Esophagus (tissue), 2 donors: Measurements from ENCODE around the gene NELFE. TPM values are rescaled to one million over a fixed set of nuclear protein-coding genes. Genes with fewer than 3 reads are reported as not detected.
"Not testable (repeated sequence)": the region's sequence is repeated elsewhere in the genome, so short reads cannot be mapped to it uniquely, and the experiment has no call there.

Source experiments
- H3K27ac ChIP-seq, 2 donors: one replicate each; pipeline ENCODE4 v1.5.1; 2013; ENCODE audit warnings: low read depth in 2 of 2, mild to moderate bottlenecking in 2 of 2, inconsistent platforms in 1 of 2, low read length in 1 of 2, moderate library complexity in 1 of 2
- H3K27me3 ChIP-seq, 2 donors: one replicate each; pipeline ENCODE4 v1.6.1; 2013; ENCODE audit warnings: low read length in 2 of 2, control low read depth in 1 of 2, mild to moderate bottlenecking in 1 of 2; ENCODE audit not compliant: insufficient read depth in 2 of 2, control insufficient read depth in 1 of 2
- H3K36me3 ChIP-seq, 2 donors: one replicate each; pipeline ENCODE4 v1.6.1; 2013; ENCODE audit warnings: low read length in 1 of 2; ENCODE audit not compliant: control insufficient read depth in 2 of 2, insufficient read depth in 2 of 2
- H3K4me1 ChIP-seq, 2 donors: one replicate each; pipeline ENCODE4 v1.6.1; 2013; ENCODE audit warnings: low read length in 1 of 2; ENCODE audit not compliant: control insufficient read depth in 2 of 2, insufficient read depth in 2 of 2
- H3K4me3 ChIP-seq, 2 donors: one replicate each; pipeline ENCODE4 v1.5.1; 2013; ENCODE audit warnings: low read length in 2 of 2, mild to moderate bottlenecking in 2 of 2, low read depth in 1 of 2, moderate library complexity in 1 of 2
- H3K9me3 ChIP-seq, 2 donors: one replicate each; pipeline ENCODE4 v1.6.1; 2013; ENCODE audit warnings: mild to moderate bottlenecking in 2 of 2, low read depth in 1 of 2, low read length in 1 of 2, moderate library complexity in 1 of 2; ENCODE audit not compliant: control insufficient read depth in 2 of 2, insufficient read depth in 1 of 2
- WGBS, 2 donors: extraction: QIAGEN DNeasy Blood & Tissue Kit; methylation state at CpG; one replicate each; pipeline ENCODE4 v1.1.7; 2013; 5-methylcytosine and 5-hydroxymethylcytosine counted together
- polyA plus RNA-seq, 2 donors: library from polyadenylated mRNA; stranded (reverse); fragments of 200-250 nt; gene quantifications; one replicate each; pipeline ENCODE4 v1.2.3, GENCODE V29; 2013
- donor health status: healthy with polysubstance abuse.
- donor health status: Bipolar disorder and iron deficiency.

The NELFE gene
- polyA plus RNA-seq, 2 donors: 30.2 to 49.3 TPM

DNA sequence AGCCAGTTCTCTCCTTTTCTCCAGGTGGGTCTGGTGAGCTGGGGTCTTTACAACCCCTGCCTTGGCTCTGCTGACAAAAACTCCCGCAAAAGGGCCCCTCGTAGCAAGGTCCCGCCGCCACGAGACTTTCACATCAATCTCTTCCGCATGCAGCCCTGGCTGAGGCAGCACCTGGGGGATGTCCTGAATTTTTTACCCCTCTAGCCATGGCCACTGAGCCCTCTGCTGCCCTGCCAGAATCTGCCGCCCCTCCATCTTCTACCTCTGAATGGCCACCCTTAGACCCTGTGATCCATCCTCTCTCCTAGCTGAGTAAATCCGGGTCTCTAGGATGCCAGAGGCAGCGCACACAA is 13.6 kb downstream of the NELFE start:
- Histone ChIP-seq H3K9me3 (no peaks in the 10 kb centered on the region), H3K27me3 (no peaks in the 10 kb centered on the region), H3K36me3 (no peaks in the 10 kb centered on the region), H3K4me3 (peak overlapping the region in 1 of 2 donors; percentile 10), H3K27ac (peak overlapping the region; percentile 84 to 94), H3K4me1 (peaks cover 0 to 20% of the 10 kb centered on the region in 2 donors)
- 38 to 40% methylated on average over 9 of the region's 9 CpGs for WGBS, 2 donors

GRCh38 chr6:31943742-31944141 is 15.0 kb downstream of the NELFE start:
- H3K4me1 ChIP-seq: peaks cover 0 to 20% of the 10 kb centered on the region in 2 donors
- H3K4me3 ChIP-seq: no peak overlapping the region
- H3K36me3 ChIP-seq: no peaks in the 10 kb centered on the region
- no peaks in the 10 kb centered on the region for H3K27me3 ChIP-seq
- no peaks in the 10 kb centered on the region for H3K9me3 ChIP-seq
- 84 to 88% methylated on average over 3 of the region's 3 CpGs for WGBS, 2 donors
- no peak overlapping the region for H3K27ac ChIP-seq

DNA sequence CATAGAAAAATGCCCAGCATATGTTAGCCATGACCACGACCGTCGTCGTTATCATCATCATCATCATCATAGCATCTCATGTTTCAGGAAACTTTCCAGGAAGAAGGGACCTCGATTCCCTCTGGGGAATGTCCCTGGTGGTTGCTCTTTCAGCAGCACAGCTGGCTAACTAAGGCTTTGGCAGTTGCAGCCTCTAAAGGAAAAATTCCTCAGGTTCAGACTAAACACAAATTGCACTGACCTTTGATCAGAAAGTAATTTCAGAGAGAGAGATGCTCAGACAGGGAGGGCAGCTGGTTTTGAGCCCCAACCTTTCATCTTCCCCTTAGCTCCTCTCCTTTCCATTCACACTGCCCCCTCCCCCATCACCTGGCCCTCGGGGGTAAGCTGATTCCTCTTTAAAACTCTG is 18.5 kb downstream of the NELFE start:
- Histone ChIP-seq H3K27me3 (no peaks in the 10 kb centered on the region), H3K4me1 (peaks cover 0 to 7% of the 10 kb centered on the region in 2 donors), H3K4me3 (no peak overlapping the region), H3K27ac (no peak overlapping the region), H3K9me3 (no peaks in the 10 kb centered on the region), H3K36me3 (no peaks in the 10 kb centered on the region)
- 14 to 17% methylated on average over 6 of the region's 6 CpGs for WGBS, 2 donors

DNA sequence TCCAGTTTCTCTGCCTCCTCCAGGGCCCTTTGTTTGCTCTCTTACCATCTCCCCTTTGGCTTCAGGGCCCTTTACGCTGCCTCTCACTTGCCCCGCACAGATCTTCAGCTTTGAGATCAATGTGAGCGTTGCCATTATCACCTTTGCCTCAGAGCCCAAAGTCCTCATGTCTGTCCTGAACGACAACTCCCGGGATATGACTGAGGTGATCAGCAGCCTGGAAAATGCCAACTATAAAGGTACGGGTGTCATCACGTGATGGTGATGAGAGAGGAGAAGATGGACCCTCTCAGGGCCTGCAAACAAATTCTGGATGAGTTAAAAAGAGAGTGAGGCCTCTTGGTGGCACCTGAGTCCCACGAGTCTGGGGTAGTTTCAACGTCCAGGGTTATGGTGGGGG is 22.9 kb downstream of the NELFE start:
- H3K9me3 ChIP-seq: no peaks in the 10 kb centered on the region
- no peaks in the 10 kb centered on the region for H3K36me3 ChIP-seq
- H3K4me1 ChIP-seq: peaks cover 0 to 1% of the 10 kb centered on the region in 2 donors
- H3K4me3 ChIP-seq: no peak overlapping the region
- 81 to 85% methylated on average over 9 of the region's 9 CpGs for WGBS, 2 donors
- H3K27me3 ChIP-seq: no peaks in the 10 kb centered on the region
- H3K27ac ChIP-seq: no peak overlapping the region

DNA sequence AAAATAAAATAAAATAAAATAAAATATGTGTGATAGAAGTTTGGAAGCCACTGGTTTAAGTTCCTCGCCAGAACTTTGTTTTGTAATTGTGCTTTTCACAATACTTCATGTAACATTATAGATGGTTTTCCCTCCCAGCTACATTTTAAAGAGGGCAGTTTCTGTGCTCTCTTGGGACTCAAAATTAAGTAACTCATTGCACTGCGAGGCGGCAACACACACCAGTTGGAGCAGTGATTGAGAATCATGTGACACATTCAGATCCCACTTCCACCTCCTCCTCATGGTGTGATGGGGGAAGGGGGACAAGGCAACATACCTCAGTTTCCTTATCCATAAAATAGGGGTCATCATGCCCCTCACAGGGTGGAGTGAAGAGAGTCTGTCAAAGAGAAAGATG is 23.8 kb downstream of the NELFE start:
- no peak overlapping the region for H3K27ac ChIP-seq
- peaks cover 0 to 1% of the 10 kb centered on the region in 2 donors for H3K4me1 ChIP-seq
- no peak overlapping the region for H3K4me3 ChIP-seq
- no peaks in the 10 kb centered on the region for H3K9me3 ChIP-seq
- H3K36me3 ChIP-seq: no peaks in the 10 kb centered on the region
- H3K27me3 ChIP-seq: no peaks in the 10 kb centered on the region
- 85 to 87% methylated on average over 3 of the region's 3 CpGs for WGBS, 2 donors

GRCh38 chr6:31933537-31933936 is 25.2 kb downstream of the NELFE start:
- 89 to 90% methylated on average over 19 of the region's 19 CpGs for WGBS, 2 donors
- Histone ChIP-seq H3K27ac (no peak overlapping the region), H3K9me3 (no peaks in the 10 kb centered on the region), H3K36me3 (no peaks in the 10 kb centered on the region), H3K4me1 (peaks cover 0 to 1% of the 10 kb centered on the region in 2 donors), H3K4me3 (no peak overlapping the region), H3K27me3 (no peaks in the 10 kb centered on the region)

DNA sequence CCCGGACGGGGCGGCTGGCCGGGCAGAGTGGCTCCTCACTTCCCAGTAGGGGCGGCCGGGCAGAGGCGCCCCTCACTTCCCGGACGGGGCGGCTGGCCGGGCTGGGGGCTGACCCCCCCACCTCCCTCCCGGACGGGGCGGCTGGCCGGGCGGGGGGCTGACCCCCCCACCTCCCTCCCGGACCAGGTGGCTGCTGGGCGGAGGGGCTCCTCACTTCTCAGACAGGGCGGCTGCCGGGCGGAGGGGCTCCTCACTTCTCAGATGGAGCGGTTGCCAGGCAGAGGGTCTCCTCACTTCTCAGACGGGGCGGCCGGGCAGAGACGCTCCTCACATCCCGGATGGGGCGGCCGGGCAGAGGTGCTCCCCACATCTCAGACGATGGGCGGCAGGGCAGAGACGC is 26.6 kb downstream of the NELFE start:
- not testable (repeated sequence) for H3K4me1 ChIP-seq, H3K27me3 ChIP-seq, H3K4me3 ChIP-seq, H3K36me3 ChIP-seq, H3K9me3 ChIP-seq, H3K27ac ChIP-seq
- 91 to 93% methylated on average over 15 to 32 of the region's 32 CpGs for WGBS, 2 donors

- Histone ChIP-seq H3K27me3 (no peaks in the 10 kb centered on the region), H3K4me1 (peaks cover 0 to 1% of the 10 kb centered on the region in 2 donors), H3K36me3 (no peaks in the 10 kb centered on the region), H3K9me3 (no peaks in the 10 kb centered on the region), H3K27ac (no peak overlapping the region), H3K4me3 (no peak overlapping the region)
- 88 to 100% methylated on average over 1 of the region's 1 CpG for WGBS, 2 donors
These were observed 27.8 kb downstream of the NELFE start for GRCh38 chr6:31930962-31931361.

DNA sequence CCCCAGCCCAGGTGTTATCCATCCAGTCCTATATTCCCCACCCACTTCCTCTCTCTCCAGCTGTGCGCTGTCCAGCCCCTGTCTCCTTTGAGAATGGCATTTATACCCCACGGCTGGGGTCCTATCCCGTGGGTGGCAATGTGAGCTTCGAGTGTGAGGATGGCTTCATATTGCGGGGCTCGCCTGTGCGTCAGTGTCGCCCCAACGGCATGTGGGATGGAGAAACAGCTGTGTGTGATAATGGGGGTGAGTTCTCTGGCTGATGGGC is 30.2 kb downstream of the NELFE start:
- 74 to 80% methylated on average over 9 of the region's 9 CpGs for WGBS, 2 donors
- H3K4me3 ChIP-seq: no peak overlapping the region
- H3K27ac ChIP-seq: no peak overlapping the region
- no peaks in the 10 kb centered on the region for H3K27me3 ChIP-seq
- H3K4me1 ChIP-seq: no peaks in the 10 kb centered on the region
- no peaks in the 10 kb centered on the region for H3K9me3 ChIP-seq
- no peaks in the 10 kb centered on the region for H3K36me3 ChIP-seq

DNA sequence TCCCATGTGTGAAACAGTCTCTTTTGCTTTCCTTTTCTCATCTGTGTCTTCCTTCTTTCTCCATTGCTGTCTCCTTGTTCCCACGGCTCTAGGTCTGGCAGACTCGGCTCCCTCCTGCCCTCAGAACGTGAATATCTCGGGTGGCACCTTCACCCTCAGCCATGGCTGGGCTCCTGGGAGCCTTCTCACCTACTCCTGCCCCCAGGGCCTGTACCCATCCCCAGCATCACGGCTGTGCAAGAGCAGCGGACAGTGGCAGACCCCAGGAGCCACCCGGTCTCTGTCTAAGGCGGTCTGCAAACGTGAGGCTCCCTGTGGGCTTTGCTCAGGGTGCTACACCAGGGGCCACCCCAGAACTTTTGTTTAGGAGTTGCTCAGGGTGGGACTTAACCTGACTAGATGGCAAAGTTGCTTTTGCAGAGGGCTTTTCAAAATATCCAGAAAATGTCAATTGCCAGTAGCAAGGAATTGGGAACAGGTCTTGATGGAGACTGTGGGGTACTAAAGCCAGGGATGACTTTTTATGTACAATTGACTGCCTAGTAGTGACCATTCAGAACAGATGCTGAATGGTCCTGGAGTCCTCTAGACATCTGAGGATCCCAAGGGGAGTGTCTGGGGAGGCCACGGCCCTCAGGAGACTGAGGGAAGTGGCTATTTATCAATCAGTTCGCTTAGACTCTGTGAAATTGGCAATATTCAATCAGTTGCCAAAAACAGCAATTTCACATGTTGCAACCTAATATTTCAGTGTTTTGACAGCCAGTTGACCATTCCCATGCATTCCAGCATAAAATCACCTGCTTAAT is 30.7 kb downstream of the NELFE start:
- H3K4me1 ChIP-seq: no peaks in the 10 kb centered on the region
- no peak overlapping the region for H3K4me3 ChIP-seq
- no peaks in the 10 kb centered on the region for H3K27me3 ChIP-seq
- no peaks in the 10 kb centered on the region for H3K9me3 ChIP-seq
- WGBS, 2 donors: 74 to 80% methylated on average over 11 of the region's 11 CpGs
- no peak overlapping the region for H3K27ac ChIP-seq
- no peaks in the 10 kb centered on the region for H3K36me3 ChIP-seq
